NB4 (cell line): ENCODE data around the gene DNAH1.

Experiments
- DNase-seq: peaks from one replicate; pipeline ENCODE4 v3.0.0; 2010; ENCODE audit warnings: low read depth
- H3K4me3 ChIP-seq: one replicate; pipeline ENCODE4 v1.5.1; 2011; ENCODE audit warnings: mild to moderate bottlenecking, low read depth, low read length, moderate library complexity
- CTCF ChIP-seq: IDR thresholded peaks from one replicate; pipeline ENCODE4 v1.5.1; 2012; ENCODE audit warnings: low read depth, low read length
- MAX ChIP-seq: IDR thresholded peaks from 2 replicates; pipeline ENCODE4 v1.6.1; 2011; ENCODE audit warnings: low read depth, low read length
- MYC ChIP-seq: IDR thresholded peaks from 2 replicates; pipeline ENCODE4 v1.6.1; 2011; ENCODE audit warnings: low read depth, low read length
- POLR2A ChIP-seq: IDR thresholded peaks from 2 replicates; pipeline ENCODE4 v1.6.1; 2011; ENCODE audit warnings: mild to moderate bottlenecking; ENCODE audit not compliant: insufficient read length; ENCODE audit errors: extremely low read depth

DNAH1 gene

GRCh38 chr3:52308308-52308707 is 7.8 kb upstream of the DNAH1 start:
- TF ChIP-seq CTCF: no peak
- TF ChIP-seq MAX: no peak
- TF ChIP-seq POLR2A: no peak
- no peak for TF ChIP-seq MYC
- H3K4me3 ChIP-seq: no peak overlapping the region
- no peak for DNase-seq

GRCh38 chr3:52310861-52311575 is 5.1 kb upstream of the DNAH1 start:
- H3K4me3 ChIP-seq: no peak overlapping the region
- DNase-seq: no peak
- TF ChIP-seq POLR2A: no peak

- H3K4me3 ChIP-seq: no peak overlapping the region
- TF ChIP-seq POLR2A (no peak), MAX (no peak), MYC (no peak), CTCF (no peak)
- DNase-seq: no peak
Observed at GRCh38 chr3:52311576-52312119, 4.5 kb upstream of the DNAH1 start.

- TF ChIP-seq CTCF: no peak
- no peak for TF ChIP-seq MAX
- TF ChIP-seq MYC: no peak
- no peak for TF ChIP-seq POLR2A
- no peak overlapping the region for H3K4me3 ChIP-seq
- no peak for DNase-seq
Observed at GRCh38 chr3:52313188-52313773, 2.8 kb upstream of the DNAH1 start.

- no peak overlapping the region for H3K4me3 ChIP-seq
- peak; percentile 55 for DNase-seq
- no peak for TF ChIP-seq MYC
- TF ChIP-seq POLR2A: no peak
- TF ChIP-seq MAX: no peak
- TF ChIP-seq CTCF: no peak
Observed at GRCh38 chr3:52313774-52314188, 2.3 kb upstream of the DNAH1 start.

GRCh38 chr3:52314489-52314888 is 1.6 kb upstream of the DNAH1 start:
- TF ChIP-seq CTCF (no peak), MYC (no peak), MAX (no peak), POLR2A (no peak)
- DNase-seq: no peak
- no peak overlapping the region for H3K4me3 ChIP-seq
